OCI-LY7 (cell line): Measurements from ENCODE around the gene RHOXF2.
"Not testable (repeated sequence)": the region's sequence is repeated elsewhere in the genome, so short reads cannot be mapped to it uniquely, and the experiment has no call there.

Experiments used
- EZH2phosphoT487 ChIP-seq: fragments of 200-600 bp; sonication (generic); IDR thresholded peaks from 2 replicates; pipeline ENCODE4 v1.6.1; 2018; ENCODE audit warnings: low read depth, borderline replicate concordance, mild to moderate bottlenecking, mixed run types, antibody characterized with exemption, low read length, moderate library complexity, mixed read lengths
- TF ChIP-seq, protein P1 (sequence below): fragments of 200-600 bp; sonication (generic); conservative IDR thresholded peaks from 2 replicates; pipeline ENCODE4 v1.5.1; 2014; ENCODE audit warnings: mild to moderate bottlenecking, antibody characterized with exemption, low read length, moderate library complexity, mixed read lengths

GRCh38 chrX:120159086-120159485 is 673 bp downstream of the RHOXF2 start:
- TF ChIP-seq, protein P1, sequence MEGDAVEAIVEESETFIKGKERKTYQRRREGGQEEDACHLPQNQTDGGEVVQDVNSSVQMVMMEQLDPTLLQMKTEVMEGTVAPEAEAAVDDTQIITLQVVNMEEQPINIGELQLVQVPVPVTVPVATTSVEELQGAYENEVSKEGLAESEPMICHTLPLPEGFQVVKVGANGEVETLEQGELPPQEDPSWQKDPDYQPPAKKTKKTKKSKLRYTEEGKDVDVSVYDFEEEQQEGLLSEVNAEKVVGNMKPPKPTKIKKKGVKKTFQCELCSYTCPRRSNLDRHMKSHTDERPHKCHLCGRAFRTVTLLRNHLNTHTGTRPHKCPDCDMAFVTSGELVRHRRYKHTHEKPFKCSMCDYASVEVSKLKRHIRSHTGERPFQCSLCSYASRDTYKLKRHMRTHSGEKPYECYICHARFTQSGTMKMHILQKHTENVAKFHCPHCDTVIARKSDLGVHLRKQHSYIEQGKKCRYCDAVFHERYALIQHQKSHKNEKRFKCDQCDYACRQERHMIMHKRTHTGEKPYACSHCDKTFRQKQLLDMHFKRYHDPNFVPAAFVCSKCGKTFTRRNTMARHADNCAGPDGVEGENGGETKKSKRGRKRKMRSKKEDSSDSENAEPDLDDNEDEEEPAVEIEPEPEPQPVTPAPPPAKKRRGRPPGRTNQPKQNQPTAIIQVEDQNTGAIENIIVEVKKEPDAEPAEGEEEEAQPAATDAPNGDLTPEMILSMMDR, result not testable (repeated sequence)
- TF ChIP-seq EZH2phosphoT487, result not testable (repeated sequence)
